Measurements from ENCODE around the gene TEKT1.
"Not testable (repeated sequence)": the region's sequence is repeated elsewhere in the genome, so short reads cannot be mapped to it uniquely, and the experiment has no call there.

TEKT1 gene

GRCh38 chr17:6831661-6832263, at the start of gene TEKT1:
Gene TEKT1 (minus strand): TSS chr17:6831729. CDS start chr17:6830376, 1,353 bp downstream.
- in situ Hi-C loops (cut with MboI; ENCODE audit: low sequenced_read_pairs), result no loop called here

- in situ Hi-C loops (cut with MboI; ENCODE audit: low sequenced_read_pairs), result not testable (repeated sequence)
Measured at GRCh38 chr17:6879221-6879975, 47.9 kb upstream of the TEKT1 start.

- in situ Hi-C loops (cut with MboI; ENCODE audit: low sequenced_read_pairs), result not testable (repeated sequence)
Measured at GRCh38 chr17:6875276-6875675, 43.7 kb upstream of the TEKT1 start.

- in situ Hi-C loops (cut with MboI; ENCODE audit: low sequenced_read_pairs), result no loop called here
Measured at GRCh38 chr17:6872936-6873335, 41.4 kb upstream of the TEKT1 start.

- in situ Hi-C loops (cut with MboI; ENCODE audit: low sequenced_read_pairs), result no loop called here
Measured at GRCh38 chr17:6870841-6871240, 39.3 kb upstream of the TEKT1 start.

- in situ Hi-C loops (cut with MboI; ENCODE audit: low sequenced_read_pairs), result no loop called here
Measured at GRCh38 chr17:6868582-6868981, 37.1 kb upstream of the TEKT1 start.

- in situ Hi-C loops (cut with MboI; ENCODE audit: low sequenced_read_pairs), result no loop called here
Measured at GRCh38 chr17:6867849-6868248, 36.3 kb upstream of the TEKT1 start.

- in situ Hi-C loops (cut with MboI; ENCODE audit: low sequenced_read_pairs), result no loop called here
Measured at GRCh38 chr17:6862825-6863224, 31.3 kb upstream of the TEKT1 start.

GRCh38 chr17:6862122-6862521, 30.6 kb upstream of the TEKT1 start:
- in situ Hi-C loops (cut with MboI; ENCODE audit: low sequenced_read_pairs), result no loop called here

GRCh38 chr17:6857904-6858303, 26.4 kb upstream of the TEKT1 start:
- in situ Hi-C loops (cut with MboI; ENCODE audit: low sequenced_read_pairs), result no loop called here

- in situ Hi-C loops (cut with MboI; ENCODE audit: low sequenced_read_pairs), result no loop called here
Measured at GRCh38 chr17:6857336-6857735, 25.8 kb upstream of the TEKT1 start.

- in situ Hi-C loops (cut with MboI; ENCODE audit: low sequenced_read_pairs), result no loop called here
Measured at GRCh38 chr17:6856051-6856450, 24.5 kb upstream of the TEKT1 start.

GRCh38 chr17:6853764-6854442, 22.4 kb upstream of the TEKT1 start:
- in situ Hi-C loops (cut with MboI; ENCODE audit: low sequenced_read_pairs), result no loop called here

- in situ Hi-C loops (cut with MboI; ENCODE audit: low sequenced_read_pairs), result loop anchor here (10.0 kb wide), 1 partner anchor 166 kb away; the partner anchor contains the start of gene RNASEK
Measured at GRCh38 chr17:6848545-6849179, 17.1 kb upstream of the TEKT1 start.

- in situ Hi-C loops (cut with MboI; ENCODE audit: low sequenced_read_pairs), result loop anchor here (10.0 kb wide), 1 partner anchor 169 kb away; the partner anchor contains the start of gene RNASEK
Measured at GRCh38 chr17:6846138-6846537, 14.6 kb upstream of the TEKT1 start.

GRCh38 chr17:6844406-6844805, 12.9 kb upstream of the TEKT1 start:
- in situ Hi-C loops (cut with MboI; ENCODE audit: low sequenced_read_pairs), result loop anchor here (10.0 kb wide), 1 partner anchor 170 kb away; the partner anchor contains the start of gene RNASEK

- in situ Hi-C loops (cut with MboI; ENCODE audit: low sequenced_read_pairs), result loop anchor here (10.0 kb wide), 1 partner anchor 171 kb away; the partner anchor contains the start of gene RNASEK
Measured at GRCh38 chr17:6843241-6843880, 11.8 kb upstream of the TEKT1 start.

GRCh38 chr17:6841769-6842168, 10.2 kb upstream of the TEKT1 start:
- in situ Hi-C loops (cut with MboI; ENCODE audit: low sequenced_read_pairs), result loop anchor here (10.0 kb wide), 1 partner anchor 173 kb away; the partner anchor contains the start of gene RNASEK

- in situ Hi-C loops (cut with MboI; ENCODE audit: low sequenced_read_pairs), result no loop called here
Measured at GRCh38 chr17:6830383-6830986, 1.0 kb downstream of the TEKT1 start.

GRCh38 chr17:6823011-6823442, 8.5 kb downstream of the TEKT1 start:
- in situ Hi-C loops (cut with MboI; ENCODE audit: low sequenced_read_pairs), result no loop called here

All from HL-60/S4 (cell line).